H1 (cell line): ENCODE data around the gene CAGE1. TPM values are rescaled to one million over a fixed set of nuclear protein-coding genes. Genes with fewer than 3 reads are reported as not detected.

Experiments used
- BCL11A ChIP-seq, 2 experiments: IDR thresholded peaks; one replicate each; pipeline ENCODE4 v1.6.1; 2011; ENCODE audit warnings: low read depth in 2 of 2, low read length in 2 of 2, mild to moderate bottlenecking in 2 of 2
- FOSL1 ChIP-seq: IDR thresholded peaks from 2 replicates; pipeline ENCODE4 v1.6.1; 2011; ENCODE audit warnings: mild to moderate bottlenecking, low read depth, low read length, moderate library complexity; ENCODE audit not compliant: insufficient read depth
- SIN3A ChIP-seq, 2 experiments: IDR thresholded peaks in 1 of 2; conservative IDR thresholded peaks in 1 of 2; 2 replicates each; pipeline ENCODE4 v1.6.1; 2011 to 2012; ENCODE audit warnings: low read length in 2 of 2, improper control_type of control experiment in 1 of 2, low read depth in 1 of 2, mild to moderate bottlenecking in 1 of 2
- polyA plus RNA-seq, 7 experiments: library from polyadenylated mRNA; depleted of rRNA in 3 of 7; stranded (reverse) in 5 of 7; unstranded in 2 of 7; fragments of >200 nt in 5 of 7; fragments of 200-250 nt in 2 of 7; gene quantifications; 1 replicate in 5 of 7; 2 replicates in 1 of 7; 4 replicates in 1 of 7; pipeline versions ENCODE4 v1.2.1 to v1.2.3, GENCODE V29; 2011 to 2013; ENCODE audit warnings: missing spikeins in 2 of 7, mixed read lengths in 2 of 7
- total RNA-seq: library from RNA; stranded (reverse); fragmentation: NEBNext Ultra II Directional; extraction: Animal tissue kit (Norgen Biotek cat#: 25700); gene quantifications from 2 replicates; pipeline ENCODE4 v1.2.1, GENCODE V29; 2021
- TF ChIP-seq, protein P1 (sequence below): fragments of 300-600 bp; sonication (generic); IDR thresholded peaks from 2 replicates; pipeline ENCODE4 v1.7.1; 2012; ENCODE audit warnings: low read length, moderate library complexity, mild to moderate bottlenecking, inconsistent platforms; ENCODE audit not compliant: insufficient replicate concordance

The CAGE1 gene
- total and polyA plus RNA-seq, 2 of the 8 experiments (the other 6 are each of a cell fraction or from before 2014, with no cell fraction given), result 0.09 TPM; not detected in 1

DNA sequence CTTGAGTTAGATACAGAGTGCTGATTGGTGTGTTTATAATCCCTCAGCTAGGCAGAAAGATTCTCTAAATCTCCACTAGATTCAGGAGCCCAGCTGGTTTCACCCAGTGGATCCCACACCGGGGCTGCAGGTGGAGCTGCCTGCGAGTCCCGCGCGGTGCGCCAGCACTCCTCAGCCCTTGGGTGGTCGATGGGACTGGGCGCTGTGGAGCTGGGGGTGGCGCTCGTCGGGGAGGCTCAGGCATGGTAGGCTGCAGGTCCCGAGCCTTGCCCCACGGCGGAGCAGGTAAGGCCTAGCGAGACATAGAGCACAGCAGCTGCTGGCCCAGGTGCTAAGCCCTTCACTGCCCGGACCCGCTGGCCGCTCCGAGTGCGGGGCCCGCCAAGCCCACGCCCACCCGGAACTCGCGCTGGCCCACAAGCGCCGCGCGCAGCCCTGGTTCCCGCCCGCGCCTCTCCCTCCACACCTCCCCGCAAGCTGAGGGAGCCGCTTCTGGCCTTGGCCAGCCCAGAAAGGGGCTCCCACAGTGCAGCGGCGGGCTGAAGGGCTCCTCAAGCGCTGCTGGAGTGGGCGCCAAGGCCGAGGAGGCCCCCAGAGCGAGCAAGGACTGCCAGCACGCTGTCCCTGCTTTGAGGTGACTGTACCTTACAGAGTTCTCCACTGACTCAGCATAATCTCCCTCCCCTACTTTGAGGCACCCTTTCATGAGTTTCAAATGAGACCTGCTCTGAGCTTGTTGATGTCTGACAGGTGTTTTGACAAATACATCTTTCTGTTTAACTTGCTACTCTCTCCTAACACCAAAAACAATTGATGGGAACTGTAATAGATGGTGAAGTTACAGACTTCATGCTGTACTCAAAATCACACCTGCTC is 72.6 kb downstream of the CAGE1 start (continued):
- TF ChIP-seq, protein P1, sequence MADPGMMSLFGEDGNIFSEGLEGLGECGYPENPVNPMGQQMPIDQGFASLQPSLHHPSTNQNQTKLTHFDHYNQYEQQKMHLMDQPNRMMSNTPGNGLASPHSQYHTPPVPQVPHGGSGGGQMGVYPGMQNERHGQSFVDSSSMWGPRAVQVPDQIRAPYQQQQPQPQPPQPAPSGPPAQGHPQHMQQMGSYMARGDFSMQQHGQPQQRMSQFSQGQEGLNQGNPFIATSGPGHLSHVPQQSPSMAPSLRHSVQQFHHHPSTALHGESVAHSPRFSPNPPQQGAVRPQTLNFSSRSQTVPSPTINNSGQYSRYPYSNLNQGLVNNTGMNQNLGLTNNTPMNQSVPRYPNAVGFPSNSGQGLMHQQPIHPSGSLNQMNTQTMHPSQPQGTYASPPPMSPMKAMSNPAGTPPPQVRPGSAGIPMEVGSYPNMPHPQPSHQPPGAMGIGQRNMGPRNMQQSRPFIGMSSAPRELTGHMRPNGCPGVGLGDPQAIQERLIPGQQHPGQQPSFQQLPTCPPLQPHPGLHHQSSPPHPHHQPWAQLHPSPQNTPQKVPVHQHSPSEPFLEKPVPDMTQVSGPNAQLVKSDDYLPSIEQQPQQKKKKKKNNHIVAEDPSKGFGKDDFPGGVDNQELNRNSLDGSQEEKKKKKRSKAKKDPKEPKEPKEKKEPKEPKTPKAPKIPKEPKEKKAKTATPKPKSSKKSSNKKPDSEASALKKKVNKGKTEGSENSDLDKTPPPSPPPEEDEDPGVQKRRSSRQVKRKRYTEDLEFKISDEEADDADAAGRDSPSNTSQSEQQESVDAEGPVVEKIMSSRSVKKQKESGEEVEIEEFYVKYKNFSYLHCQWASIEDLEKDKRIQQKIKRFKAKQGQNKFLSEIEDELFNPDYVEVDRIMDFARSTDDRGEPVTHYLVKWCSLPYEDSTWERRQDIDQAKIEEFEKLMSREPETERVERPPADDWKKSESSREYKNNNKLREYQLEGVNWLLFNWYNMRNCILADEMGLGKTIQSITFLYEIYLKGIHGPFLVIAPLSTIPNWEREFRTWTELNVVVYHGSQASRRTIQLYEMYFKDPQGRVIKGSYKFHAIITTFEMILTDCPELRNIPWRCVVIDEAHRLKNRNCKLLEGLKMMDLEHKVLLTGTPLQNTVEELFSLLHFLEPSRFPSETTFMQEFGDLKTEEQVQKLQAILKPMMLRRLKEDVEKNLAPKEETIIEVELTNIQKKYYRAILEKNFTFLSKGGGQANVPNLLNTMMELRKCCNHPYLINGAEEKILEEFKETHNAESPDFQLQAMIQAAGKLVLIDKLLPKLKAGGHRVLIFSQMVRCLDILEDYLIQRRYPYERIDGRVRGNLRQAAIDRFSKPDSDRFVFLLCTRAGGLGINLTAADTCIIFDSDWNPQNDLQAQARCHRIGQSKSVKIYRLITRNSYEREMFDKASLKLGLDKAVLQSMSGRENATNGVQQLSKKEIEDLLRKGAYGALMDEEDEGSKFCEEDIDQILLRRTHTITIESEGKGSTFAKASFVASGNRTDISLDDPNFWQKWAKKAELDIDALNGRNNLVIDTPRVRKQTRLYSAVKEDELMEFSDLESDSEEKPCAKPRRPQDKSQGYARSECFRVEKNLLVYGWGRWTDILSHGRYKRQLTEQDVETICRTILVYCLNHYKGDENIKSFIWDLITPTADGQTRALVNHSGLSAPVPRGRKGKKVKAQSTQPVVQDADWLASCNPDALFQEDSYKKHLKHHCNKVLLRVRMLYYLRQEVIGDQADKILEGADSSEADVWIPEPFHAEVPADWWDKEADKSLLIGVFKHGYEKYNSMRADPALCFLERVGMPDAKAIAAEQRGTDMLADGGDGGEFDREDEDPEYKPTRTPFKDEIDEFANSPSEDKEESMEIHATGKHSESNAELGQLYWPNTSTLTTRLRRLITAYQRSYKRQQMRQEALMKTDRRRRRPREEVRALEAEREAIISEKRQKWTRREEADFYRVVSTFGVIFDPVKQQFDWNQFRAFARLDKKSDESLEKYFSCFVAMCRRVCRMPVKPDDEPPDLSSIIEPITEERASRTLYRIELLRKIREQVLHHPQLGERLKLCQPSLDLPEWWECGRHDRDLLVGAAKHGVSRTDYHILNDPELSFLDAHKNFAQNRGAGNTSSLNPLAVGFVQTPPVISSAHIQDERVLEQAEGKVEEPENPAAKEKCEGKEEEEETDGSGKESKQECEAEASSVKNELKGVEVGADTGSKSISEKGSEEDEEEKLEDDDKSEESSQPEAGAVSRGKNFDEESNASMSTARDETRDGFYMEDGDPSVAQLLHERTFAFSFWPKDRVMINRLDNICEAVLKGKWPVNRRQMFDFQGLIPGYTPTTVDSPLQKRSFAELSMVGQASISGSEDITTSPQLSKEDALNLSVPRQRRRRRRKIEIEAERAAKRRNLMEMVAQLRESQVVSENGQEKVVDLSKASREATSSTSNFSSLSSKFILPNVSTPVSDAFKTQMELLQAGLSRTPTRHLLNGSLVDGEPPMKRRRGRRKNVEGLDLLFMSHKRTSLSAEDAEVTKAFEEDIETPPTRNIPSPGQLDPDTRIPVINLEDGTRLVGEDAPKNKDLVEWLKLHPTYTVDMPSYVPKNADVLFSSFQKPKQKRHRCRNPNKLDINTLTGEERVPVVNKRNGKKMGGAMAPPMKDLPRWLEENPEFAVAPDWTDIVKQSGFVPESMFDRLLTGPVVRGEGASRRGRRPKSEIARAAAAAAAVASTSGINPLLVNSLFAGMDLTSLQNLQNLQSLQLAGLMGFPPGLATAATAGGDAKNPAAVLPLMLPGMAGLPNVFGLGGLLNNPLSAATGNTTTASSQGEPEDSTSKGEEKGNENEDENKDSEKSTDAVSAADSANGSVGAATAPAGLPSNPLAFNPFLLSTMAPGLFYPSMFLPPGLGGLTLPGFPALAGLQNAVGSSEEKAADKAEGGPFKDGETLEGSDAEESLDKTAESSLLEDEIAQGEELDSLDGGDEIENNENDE, result no peak
- TF ChIP-seq SIN3A (conservative IDR thresholded peaks at IDR 0.05 in 1 of 2, IDR thresholded peaks at IDR 0.05 in 1 of 2; ENCODE audit: low read depth in 1 of 2, low read length in 2 of 2), result no peak
- TF ChIP-seq BCL11A (IDR thresholded peaks at IDR 0.05; ENCODE audit: low read depth in 2 of 2, low read length in 2 of 2), result no peak
- no peak for TF ChIP-seq FOSL1
